Measurements from ENCODE around the gene C14orf132.

- no peak for TF ChIP-seq CTCF (IDR thresholded peaks at IDR 0.05)
- no peak for TF ChIP-seq POLR2A (IDR thresholded peaks at IDR 0.05)
- no peak for TF ChIP-seq POLR2AphosphoS5 (IDR thresholded peaks at IDR 0.05)
Measured at GRCh38 chr14:96105089-96105925, 66.1 kb downstream of the C14orf132 start.
